Dedifferentiated amniotic fluid mesenchymal stem cell (primary cell): ENCODE data around the gene SQOR.
"Not testable (repeated sequence)": the region's sequence is repeated elsewhere in the genome, so short reads cannot be mapped to it uniquely, and the experiment has no call there.

Experiments
- DNase-seq: peaks from one replicate; pipeline ENCODE4 v3.0.0-alpha.2; 2016; ENCODE audit errors: extremely low spot score

The SQOR gene

GRCh38 chr15:45631776-45632175 is 3.1 kb upstream of the SQOR start:
- DNase-seq = no peak

GRCh38 chr15:45635191-45635638 is 386 bp downstream of the SQOR start:
- DNase-seq = no peak

- no peak for DNase-seq
These were observed 999 bp downstream of the SQOR start for GRCh38 chr15:45635763-45636292.

- no peak for DNase-seq
These were observed 2.3 kb downstream of the SQOR start for GRCh38 chr15:45637141-45637540.

- DNase-seq = peak; percentile 91
These were observed 2.8 kb downstream of the SQOR start for GRCh38 chr15:45637552-45638033.

- DNase-seq = peak; percentile 65
These were observed 5.8 kb downstream of the SQOR start for GRCh38 chr15:45640616-45641015.

- peak; percentile 36 for DNase-seq
These were observed 6.5 kb downstream of the SQOR start for GRCh38 chr15:45641374-45641781.

GRCh38 chr15:45641999-45642932 is 7.4 kb downstream of the SQOR start:
- DNase-seq = peak; percentile 86

- DNase-seq = no peak
These were observed 9.6 kb downstream of the SQOR start for GRCh38 chr15:45644437-45644836.

GRCh38 chr15:45645026-45645980 is 10.5 kb downstream of the SQOR start:
- peak; percentile 44 for DNase-seq

GRCh38 chr15:45646220-45646619 is 11.4 kb downstream of the SQOR start:
- DNase-seq = no peak

GRCh38 chr15:45647828-45648227 is 13.0 kb downstream of the SQOR start:
- DNase-seq = no peak

GRCh38 chr15:45648521-45649200 is 13.8 kb downstream of the SQOR start:
- no peak for DNase-seq

GRCh38 chr15:45650007-45650406 is 15.2 kb downstream of the SQOR start:
- not testable (repeated sequence) for DNase-seq

- no peak for DNase-seq
These were observed 16.2 kb downstream of the SQOR start for GRCh38 chr15:45650889-45651525.

- DNase-seq = no peak
These were observed 19.0 kb downstream of the SQOR start for GRCh38 chr15:45653702-45654424.

GRCh38 chr15:45654749-45655148 is 19.9 kb downstream of the SQOR start:
- DNase-seq = no peak

- no peak for DNase-seq
These were observed 22.4 kb downstream of the SQOR start for GRCh38 chr15:45657254-45657653.

GRCh38 chr15:45657764-45658545 is 23.1 kb downstream of the SQOR start:
- no peak for DNase-seq
